SK-MEL-5 (cell line): ENCODE data around the gene KIF3C. TPM values are rescaled to one million over a fixed set of nuclear protein-coding genes. Genes with fewer than 3 reads are reported as not detected.
A peak's percentile ranks its signal among the peaks of the same experiment; 100 is the strongest.
"Not testable (repeated sequence)": the region's sequence is repeated elsewhere in the genome, so short reads cannot be mapped to it uniquely, and the experiment has no call there.

Source experiments
- DNase-seq: peaks from one replicate; pipeline ENCODE4 v3.0.0-alpha.2; 2016; ENCODE audit warnings: low read depth, low spot score
- in situ Hi-C: cut with HindIII; loops from 2 replicates; pipeline ENCODE4 v1.10.0; 2016; ENCODE audit warnings: low sequenced_read_pairs, high pct_unique_total_duplicates, low pct_unique_long_range_greater_than_20kb
- total RNA-seq: library from RNA; depleted of rRNA; stranded (reverse); fragments of >200 nt; shearing (Covaris generic); gene quantifications from 2 replicates; pipeline ENCODE4 v1.2.3, GENCODE V29; 2014

The KIF3C gene
- total RNA-seq, 1 experiment from 2014 or later = 19.3 TPM

GRCh38 chr2:26002632-26003310, 20.5 kb upstream of the KIF3C start:
- DNase-seq = no peak
- in situ Hi-C loops = no loop called here

GRCh38 chr2:26001743-26002351, 19.6 kb upstream of the KIF3C start:
- in situ Hi-C loops = no loop called here
- no peak for DNase-seq

DNA sequence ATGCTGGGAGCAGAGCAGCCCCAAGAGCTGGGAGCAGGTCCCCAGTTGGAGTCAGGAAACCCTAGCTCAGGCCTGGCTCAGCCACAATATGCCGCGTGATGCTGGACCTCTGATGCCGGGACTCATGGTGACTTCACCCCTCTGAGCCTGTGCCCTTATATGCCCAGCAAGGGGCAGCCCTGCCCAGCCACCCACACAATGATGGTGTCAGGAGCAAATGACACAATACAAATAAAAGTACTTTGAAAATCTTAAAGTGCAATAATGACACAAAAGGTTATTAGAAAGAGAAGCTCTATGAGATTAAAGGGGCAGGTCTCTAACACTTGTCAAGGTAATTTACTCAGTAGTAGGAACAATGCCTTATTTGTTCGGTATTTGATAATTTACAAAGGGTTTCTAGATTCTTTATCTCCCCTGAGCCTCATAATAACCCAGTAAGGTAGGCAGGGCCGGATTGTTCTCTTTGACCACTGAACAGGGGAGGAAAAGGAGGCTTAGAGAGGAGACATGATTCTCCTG, 18.3 kb upstream of the KIF3C start:
- in situ Hi-C loops = no loop called here
- DNase-seq = peak; percentile 60

- DNase-seq, in situ Hi-C loops: not testable (repeated sequence)
These were observed 17.1 kb upstream of the KIF3C start for GRCh38 chr2:25999406-25999805.

- DNase-seq, in situ Hi-C loops: not testable (repeated sequence)
These were observed 16.6 kb upstream of the KIF3C start for GRCh38 chr2:25998816-25999383.

DNA sequence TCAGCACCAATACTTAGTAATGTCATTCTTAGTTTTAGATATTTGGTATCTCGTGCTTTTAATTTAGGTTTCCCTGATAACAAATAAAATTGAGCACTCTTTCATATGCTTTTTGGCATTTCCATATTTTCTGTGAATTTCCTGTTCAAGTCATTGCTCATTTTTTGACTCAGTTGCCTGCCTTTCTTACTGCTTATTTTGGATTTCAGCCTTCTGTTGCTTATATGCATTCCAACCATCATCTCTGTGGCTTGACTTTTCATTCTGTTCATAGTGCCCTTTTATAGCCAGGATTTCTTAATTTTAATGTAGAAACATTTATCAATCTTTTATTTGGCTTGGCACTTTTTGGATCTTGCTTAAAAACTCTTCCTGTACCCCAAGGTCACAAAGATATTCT, 14.5 kb upstream of the KIF3C start:
- no peak for DNase-seq
- in situ Hi-C loops = no loop called here

DNA sequence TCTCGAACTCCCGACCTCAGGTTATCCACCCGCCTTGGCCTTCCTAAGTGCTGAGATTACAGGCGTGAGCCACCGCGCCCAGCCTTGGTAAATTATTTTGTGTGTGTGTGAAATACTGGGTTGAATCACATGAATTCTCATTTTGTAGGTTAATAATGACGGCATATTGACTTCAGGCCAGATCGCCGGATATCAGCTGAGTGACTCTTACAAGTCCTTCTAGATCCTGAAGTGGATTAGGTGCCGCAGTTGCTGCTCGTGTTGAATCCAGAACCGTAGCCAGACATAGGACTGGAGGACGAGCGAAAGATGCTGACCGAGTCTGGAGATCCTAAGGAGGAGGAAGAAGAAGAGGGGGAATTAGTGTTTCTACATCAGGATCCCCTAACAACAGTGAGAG, 12.2 kb upstream of the KIF3C start:
- in situ Hi-C loops = no loop called here
- DNase-seq = no peak

- peak; percentile 84 for DNase-seq
- in situ Hi-C loops = no loop called here
These were observed 10.8 kb upstream of the KIF3C start for GRCh38 chr2:25993049-25993448.

GRCh38 chr2:25992556-25992955, 10.3 kb upstream of the KIF3C start:
- in situ Hi-C loops = no loop called here
- DNase-seq = no peak

- DNase-seq = no peak
- in situ Hi-C loops = no loop called here
These were observed 9.7 kb upstream of the KIF3C start for GRCh38 chr2:25991965-25992364.

DNA sequence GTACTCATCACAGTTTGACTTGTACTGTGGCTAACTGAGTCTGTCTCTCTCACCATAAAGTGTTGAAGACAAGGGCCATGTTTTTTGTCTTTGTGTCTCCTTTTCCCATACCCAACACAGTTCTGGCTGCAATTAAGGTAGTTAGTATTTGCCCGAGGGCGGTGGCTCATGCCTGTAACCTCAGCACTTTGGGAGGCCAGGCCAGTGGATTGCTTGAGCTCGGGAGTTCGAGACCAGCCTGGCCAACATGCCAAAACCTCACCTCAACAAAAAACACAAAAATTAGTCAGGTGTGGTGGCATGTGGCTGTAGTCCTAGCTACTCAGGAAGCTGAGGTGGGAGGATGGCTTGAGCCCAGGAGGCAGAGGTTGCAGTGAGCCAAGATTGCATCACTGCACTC, 6.9 kb upstream of the KIF3C start:
- DNase-seq = no peak
- in situ Hi-C loops = no loop called here

- in situ Hi-C loops = no loop called here
- DNase-seq = peak; percentile 70
These were observed 5.8 kb upstream of the KIF3C start for GRCh38 chr2:25988134-25988533.

DNA sequence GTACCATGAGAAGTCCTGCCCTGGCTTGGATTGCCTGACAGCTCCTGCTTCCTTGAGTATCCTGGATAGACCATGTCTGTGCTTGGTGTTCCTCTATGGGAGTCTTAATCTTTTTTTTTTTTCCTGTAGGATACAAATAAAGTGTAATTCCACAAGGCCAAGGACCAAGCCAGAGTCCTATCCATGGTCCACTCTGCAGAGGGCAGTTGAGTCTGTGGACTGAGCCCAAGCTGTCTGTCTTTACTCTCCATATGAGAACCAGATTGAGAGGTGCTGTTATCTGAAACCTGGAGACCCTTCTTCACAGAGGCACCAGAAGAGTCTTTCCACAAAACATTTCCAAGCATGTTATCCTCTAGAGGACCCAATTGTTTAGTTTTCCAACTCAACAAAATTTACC, 1.4 kb upstream of the KIF3C start:
- in situ Hi-C loops = no loop called here
- DNase-seq = no peak

DNA sequence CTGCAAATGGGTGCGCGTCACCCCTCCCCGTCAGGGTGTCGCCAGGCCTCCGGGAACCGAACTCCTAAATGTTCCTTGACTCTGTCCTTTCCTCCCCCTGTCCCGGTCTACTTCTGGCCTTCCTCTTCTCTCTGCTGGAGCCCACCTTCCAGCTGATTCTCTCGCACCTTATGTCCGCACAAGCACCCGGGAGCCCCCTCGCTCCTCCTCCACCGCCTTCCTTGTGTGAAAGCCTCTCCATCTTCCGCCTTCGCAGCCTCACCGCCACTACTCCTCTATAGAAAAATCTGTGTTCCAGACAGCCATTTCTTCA, 627 bp upstream of the KIF3C start:
- DNase-seq = no peak
- in situ Hi-C loops = no loop called here

GRCh38 chr2:25981596-25982272, 563 bp downstream of the KIF3C start:
- in situ Hi-C loops = no loop called here

DNA sequence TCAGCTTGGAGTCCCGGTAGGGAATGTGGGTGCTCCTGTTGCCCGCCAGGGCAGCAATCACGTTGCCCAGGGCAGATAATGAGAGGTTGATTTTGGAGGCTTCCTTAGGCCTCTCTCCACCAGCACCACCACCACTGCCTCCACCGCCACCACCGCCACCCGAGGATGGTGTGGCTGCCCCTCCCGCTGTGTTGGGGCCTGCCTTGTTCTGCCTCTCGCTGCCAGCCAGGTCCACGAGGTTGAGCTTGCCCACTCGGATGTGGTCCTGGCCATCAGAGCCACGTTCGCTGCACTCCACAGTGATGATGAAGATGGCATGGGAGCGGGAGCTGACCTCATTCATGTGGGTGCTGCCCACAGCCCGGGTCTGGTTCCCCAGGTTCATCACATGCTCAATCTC, 1.3 kb downstream of the KIF3C start:
- DNase-seq = no peak
- in situ Hi-C loops = no loop called here

More at GRCh38 chr2:25981596-25982272, 563 bp downstream of the KIF3C start:
- DNase-seq = no peak

DNA sequence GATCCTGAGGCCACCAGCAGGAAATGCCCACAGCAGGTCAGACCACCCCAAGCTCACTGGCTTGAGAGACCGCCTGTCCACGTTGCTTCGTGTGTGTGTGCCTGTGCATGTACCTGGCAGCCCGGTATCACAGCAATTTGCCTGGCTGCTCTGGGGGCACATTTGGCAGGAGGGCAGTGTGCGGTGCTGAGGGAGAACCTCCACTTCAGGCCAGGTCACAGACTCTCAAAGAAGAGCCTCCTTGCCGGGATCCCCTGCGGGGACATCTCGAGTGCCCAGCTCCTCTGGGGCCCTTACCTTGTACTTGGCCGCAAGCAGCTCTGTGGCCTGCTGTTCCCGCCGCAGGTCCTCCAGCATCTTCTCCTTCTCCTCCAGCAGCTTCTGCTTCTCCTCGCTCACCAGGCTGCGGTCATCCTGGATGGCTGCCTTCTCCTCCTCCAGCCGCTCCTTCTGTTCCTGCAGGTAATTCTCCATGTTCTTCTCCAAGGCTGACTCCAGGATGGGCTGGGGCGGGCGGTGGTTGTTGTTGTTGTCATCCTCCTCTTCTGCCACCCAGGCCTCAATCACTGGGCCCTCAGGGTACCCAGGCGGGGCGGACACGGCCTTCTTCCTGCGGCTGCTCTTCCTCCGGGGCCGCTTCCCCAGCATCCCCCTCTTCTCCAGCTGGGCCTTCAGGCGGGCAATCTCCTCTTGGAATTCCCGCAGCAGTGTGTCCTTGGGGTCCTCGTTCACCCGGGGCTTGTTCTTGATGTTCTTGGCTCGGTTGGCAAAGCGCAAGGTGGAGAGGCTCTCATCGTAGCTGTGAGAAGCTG, 2.0 kb downstream of the KIF3C start:
- DNase-seq = no peak
- in situ Hi-C loops = no loop called here

GRCh38 chr2:25979001-25979400, 3.3 kb downstream of the KIF3C start:
- in situ Hi-C loops = no loop called here
- DNase-seq = no peak
